Sigmoid colon (tissue), 7 donors: ENCODE measurements around the gene IER5. TPM values are rescaled to one million over a fixed set of nuclear protein-coding genes. Genes with fewer than 3 reads are reported as not detected.

Source experiments
- DNase-seq: peaks from one replicate; pipeline ENCODE4 v3.0.0-alpha.2; 2019
- H3K27ac ChIP-seq, 4 donors: fragments of 200-600 bp; sonication (generic); one replicate each; pipeline ENCODE4 v1.5.1; 2016 to 2019; ENCODE audit warnings: mild to moderate bottlenecking in 1 of 4
- H3K27me3 ChIP-seq, 3 donors: fragments of 200-600 bp; sonication (generic); one replicate each; pipeline ENCODE4 v1.5.1; 2019; ENCODE audit warnings: mild to moderate bottlenecking in 1 of 3
- H3K36me3 ChIP-seq, 4 donors: fragments of 200-600 bp; sonication (generic); one replicate each; pipeline ENCODE4 v1.5.1; 2016 to 2019
- H3K4me1 ChIP-seq, 4 donors: fragments of 200-600 bp; sonication (generic); one replicate each; pipeline ENCODE4 v1.5.1; 2017 to 2019
- H3K4me3 ChIP-seq, 4 donors: fragments of 200-600 bp; sonication (generic); one replicate each; pipeline ENCODE4 v1.5.1; 2017 to 2019; ENCODE audit warnings: mild to moderate bottlenecking in 2 of 4, moderate library complexity in 1 of 4
- H3K9me3 ChIP-seq, 4 donors: fragments of 200-600 bp in 3 of 4; sonication (generic) in 3 of 4; one replicate each; pipeline versions ENCODE4 v1.5.1 to v1.6.1; 2013 to 2019
- EP300 ChIP-seq, 4 donors: sonication (generic); formaldehyde crosslinking; IDR thresholded peaks; one replicate each; pipeline ENCODE4 v1.6.1; 2017; ENCODE audit warnings: antibody characterized with exemption in 4 of 4
- POLR2A ChIP-seq, 2 donors: fragments of 450-650 bp; IDR thresholded peaks; one replicate each; pipeline ENCODE4 v1.6.1; 2016; ENCODE audit warnings: antibody characterized with exemption in 2 of 2, mild to moderate bottlenecking in 2 of 2, moderate library complexity in 2 of 2
- POLR2AphosphoS5 ChIP-seq, 4 donors: sonication (generic); formaldehyde crosslinking; IDR thresholded peaks; one replicate each; pipeline ENCODE4 v1.6.1; 2017; ENCODE audit warnings: antibody characterized with exemption in 4 of 4
- WGBS, 2 donors: extraction: QIAGEN DNeasy Blood & Tissue Kit; methylation state at CpG; one replicate each; pipeline ENCODE4 v1.1.7; 2013; 5-methylcytosine and 5-hydroxymethylcytosine counted together
- intact Hi-C: fragments of 100-400 bp; cut with DNase I; formaldehyde crosslinking; loops from one replicate; pipeline ENCODE4 v1.15.1; 2023
- polyA plus RNA-seq, 3 donors: library from polyadenylated mRNA; stranded (reverse); fragments of 200-250 nt; gene quantifications; one replicate each; pipeline ENCODE4 v1.2.3, GENCODE V29; 2013
- total RNA-seq, 4 donors: library from RNA; depleted of rRNA; stranded (reverse); fragments of >200 nt; gene quantifications; one replicate each; pipeline ENCODE4 v1.1.0, GENCODE V29; 2016
- TF ChIP-seq, protein P1 (sequence below), 4 experiments: fragments of 450-650 bp in 3 of 4; fragments of 200-600 bp in 1 of 4; IDR thresholded peaks; one replicate each; pipeline ENCODE4 v1.5.1; 2016 to 2019; ENCODE audit warnings: antibody characterized with exemption in 4 of 4, mild to moderate bottlenecking in 3 of 4, moderate library complexity in 2 of 4
- donor health status: healthy with polysubstance abuse.
- donor health status: Bipolar disorder and iron deficiency.
- donor health status: healthy.

IER5 gene
- total and polyA plus RNA-seq, 7 donors = 7.7 to 11.7 (median 9.6) TPM

DNA sequence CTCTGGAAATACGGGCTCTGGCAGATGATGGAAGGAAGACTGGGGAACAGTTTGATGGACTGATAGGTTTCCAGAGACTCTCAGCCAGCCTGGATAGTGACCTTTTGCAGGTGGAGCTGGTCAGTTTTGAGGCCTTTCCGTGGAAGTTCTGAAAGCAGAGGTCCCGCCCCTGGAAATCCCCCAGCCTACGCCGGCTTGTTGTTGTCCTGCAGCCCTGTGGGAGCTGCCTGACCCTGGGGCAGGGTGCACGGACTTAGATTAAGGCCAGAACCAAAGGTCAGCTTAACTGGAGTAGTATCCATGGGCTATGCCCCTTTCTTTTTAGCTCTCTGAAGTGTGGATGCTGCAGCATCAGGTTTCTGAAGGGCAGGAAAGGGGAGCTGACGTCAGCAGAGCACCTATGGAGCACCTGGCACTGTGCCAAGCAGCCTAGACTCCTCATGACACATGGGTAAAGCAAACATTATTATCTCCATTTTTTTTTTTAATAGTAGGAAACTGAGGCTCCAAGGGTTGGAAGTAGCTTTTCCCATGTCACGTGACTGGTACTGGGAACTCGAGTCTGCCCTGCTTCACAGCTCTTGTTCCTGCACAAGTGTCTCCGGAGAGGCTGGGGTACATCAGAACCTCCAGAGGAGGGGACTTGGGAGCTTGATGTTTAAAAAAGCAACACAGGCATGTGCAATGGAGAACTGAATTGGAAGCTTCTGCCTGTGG, 38.5 kb downstream of the IER5 start:
- intact Hi-C loops = no loop called here
- TF ChIP-seq POLR2AphosphoS5 (IDR thresholded peaks at IDR 0.05) = no peak
- TF ChIP-seq, protein P1, sequence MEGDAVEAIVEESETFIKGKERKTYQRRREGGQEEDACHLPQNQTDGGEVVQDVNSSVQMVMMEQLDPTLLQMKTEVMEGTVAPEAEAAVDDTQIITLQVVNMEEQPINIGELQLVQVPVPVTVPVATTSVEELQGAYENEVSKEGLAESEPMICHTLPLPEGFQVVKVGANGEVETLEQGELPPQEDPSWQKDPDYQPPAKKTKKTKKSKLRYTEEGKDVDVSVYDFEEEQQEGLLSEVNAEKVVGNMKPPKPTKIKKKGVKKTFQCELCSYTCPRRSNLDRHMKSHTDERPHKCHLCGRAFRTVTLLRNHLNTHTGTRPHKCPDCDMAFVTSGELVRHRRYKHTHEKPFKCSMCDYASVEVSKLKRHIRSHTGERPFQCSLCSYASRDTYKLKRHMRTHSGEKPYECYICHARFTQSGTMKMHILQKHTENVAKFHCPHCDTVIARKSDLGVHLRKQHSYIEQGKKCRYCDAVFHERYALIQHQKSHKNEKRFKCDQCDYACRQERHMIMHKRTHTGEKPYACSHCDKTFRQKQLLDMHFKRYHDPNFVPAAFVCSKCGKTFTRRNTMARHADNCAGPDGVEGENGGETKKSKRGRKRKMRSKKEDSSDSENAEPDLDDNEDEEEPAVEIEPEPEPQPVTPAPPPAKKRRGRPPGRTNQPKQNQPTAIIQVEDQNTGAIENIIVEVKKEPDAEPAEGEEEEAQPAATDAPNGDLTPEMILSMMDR (IDR thresholded peaks at IDR 0.05) = no peak
- no peak for TF ChIP-seq POLR2A (IDR thresholded peaks at IDR 0.05)
- no peak for TF ChIP-seq EP300 (IDR thresholded peaks at IDR 0.05)
- Histone ChIP-seq H3K36me3 (no peaks in the 10 kb centered on the region), H3K9me3 (no peaks in the 10 kb centered on the region), H3K27me3 (no peaks in the 10 kb centered on the region), H3K27ac (no peak overlapping the region), H3K4me3 (no peak overlapping the region), H3K4me1 (peaks cover 0 to 12% (median 0%) of the 10 kb centered on the region in 4 donors)
- DNase-seq = no peak
- 44 to 65% methylated on average over 10 of the region's 10 CpGs for WGBS, 2 donors

DNA sequence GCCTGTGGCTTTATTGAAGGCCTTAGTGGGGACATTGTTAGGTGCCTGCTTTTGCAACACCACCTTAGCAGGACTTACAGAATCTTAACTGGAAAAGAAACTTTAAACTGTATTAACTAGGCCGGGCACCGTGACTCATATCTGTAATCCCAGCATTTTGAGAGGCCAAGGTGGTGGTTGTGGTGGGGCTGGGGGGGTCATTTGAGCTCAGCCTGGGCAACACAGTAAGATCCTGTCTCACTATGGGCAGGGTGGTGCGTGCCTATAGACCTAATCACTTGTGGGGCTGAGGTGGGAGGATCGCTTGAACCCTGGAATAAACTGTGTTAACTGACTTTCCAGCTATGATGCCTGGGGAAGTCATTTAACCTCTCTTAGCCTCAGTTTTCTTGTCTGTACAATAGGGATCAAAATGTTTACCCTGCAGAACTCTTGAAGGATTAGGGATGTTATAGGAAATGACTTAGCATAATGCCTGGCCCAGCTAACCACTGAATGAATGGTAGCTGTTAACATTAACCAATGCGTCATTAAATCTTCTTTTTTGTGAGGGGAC, 39.5 kb downstream of the IER5 start:
- Histone ChIP-seq H3K4me1 (peaks cover 0 to 12% (median 0%) of the 10 kb centered on the region in 4 donors), H3K9me3 (no peaks in the 10 kb centered on the region), H3K4me3 (no peak overlapping the region), H3K27me3 (no peaks in the 10 kb centered on the region), H3K27ac (peak overlapping the region in 2 of 4 donors; percentile 14 to 45), H3K36me3 (no peaks in the 10 kb centered on the region)
- intact Hi-C loops = no loop called here
- no peak for DNase-seq
- 76 to 85% methylated on average over 5 of the region's 5 CpGs for WGBS, 2 donors
- TF ChIP-seq POLR2A (IDR thresholded peaks at IDR 0.05) = no peak
- TF ChIP-seq POLR2AphosphoS5 (IDR thresholded peaks at IDR 0.05) = no peak
- TF ChIP-seq, protein P1 (IDR thresholded peaks at IDR 0.05) = no peak
- TF ChIP-seq EP300 (IDR thresholded peaks at IDR 0.05) = no peak

DNA sequence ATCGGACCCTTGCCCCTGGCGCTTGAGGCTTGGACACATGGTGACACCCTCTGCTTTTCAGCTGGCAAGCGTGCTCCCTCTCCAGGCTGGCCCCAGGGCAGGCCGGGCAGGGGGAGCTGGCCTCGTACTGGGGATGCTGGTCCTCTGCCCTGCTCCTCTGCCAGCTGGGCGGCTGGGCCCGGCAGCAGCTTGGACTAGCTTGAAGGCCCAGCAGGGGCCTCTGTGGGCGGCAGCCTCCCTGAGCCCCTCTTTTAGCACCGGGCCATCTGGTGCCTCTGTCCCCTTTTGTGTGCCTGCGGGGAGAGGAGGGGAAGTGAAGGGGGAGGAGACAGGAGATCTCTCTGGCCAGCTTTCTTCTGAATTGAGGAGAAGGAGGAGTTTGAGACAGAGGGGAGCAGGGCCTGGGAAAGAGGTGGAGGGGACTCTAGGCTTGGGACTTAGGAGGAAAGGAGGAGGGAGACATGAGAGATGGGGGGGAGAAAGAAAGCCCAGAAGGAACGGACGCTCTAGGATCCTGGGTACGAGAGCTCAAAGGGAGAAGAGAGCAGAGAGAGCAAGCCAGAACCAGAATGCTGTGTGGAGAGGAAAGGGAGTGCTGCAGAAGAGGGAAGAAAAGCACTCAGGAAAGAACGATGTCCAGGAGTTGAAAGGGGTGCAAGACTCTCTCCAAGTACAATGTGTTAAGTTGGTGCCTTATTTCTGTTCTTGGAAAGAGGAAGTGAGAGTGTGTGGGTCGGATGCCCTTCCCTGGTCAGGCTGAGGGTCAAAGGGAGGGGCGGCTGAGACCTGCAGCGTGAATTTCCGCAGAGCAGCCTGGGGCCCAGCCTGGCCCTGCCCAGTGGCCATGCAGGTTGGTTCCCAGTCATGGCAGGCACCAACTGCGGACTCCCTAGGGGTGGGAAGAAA, 40.3 kb downstream of the IER5 start:
- intact Hi-C loops = no loop called here
- Histone ChIP-seq H3K27me3 (no peaks in the 10 kb centered on the region), H3K4me3 (no peak overlapping the region), H3K9me3 (no peaks in the 10 kb centered on the region), H3K27ac (peak overlapping the region in 3 of 4 donors; percentile 14 to 45 (median 42)), H3K36me3 (no peaks in the 10 kb centered on the region), H3K4me1 (peaks cover 0 to 12% (median 0%) of the 10 kb centered on the region in 4 donors)
- TF ChIP-seq POLR2A (IDR thresholded peaks at IDR 0.05) (no peak), POLR2AphosphoS5 (IDR thresholded peaks at IDR 0.05) (no peak), EP300 (IDR thresholded peaks at IDR 0.05) (no peak)
- DNase-seq = no peak
- WGBS, 2 donors = 46 to 74% methylated on average over 19 of the region's 19 CpGs

DNA sequence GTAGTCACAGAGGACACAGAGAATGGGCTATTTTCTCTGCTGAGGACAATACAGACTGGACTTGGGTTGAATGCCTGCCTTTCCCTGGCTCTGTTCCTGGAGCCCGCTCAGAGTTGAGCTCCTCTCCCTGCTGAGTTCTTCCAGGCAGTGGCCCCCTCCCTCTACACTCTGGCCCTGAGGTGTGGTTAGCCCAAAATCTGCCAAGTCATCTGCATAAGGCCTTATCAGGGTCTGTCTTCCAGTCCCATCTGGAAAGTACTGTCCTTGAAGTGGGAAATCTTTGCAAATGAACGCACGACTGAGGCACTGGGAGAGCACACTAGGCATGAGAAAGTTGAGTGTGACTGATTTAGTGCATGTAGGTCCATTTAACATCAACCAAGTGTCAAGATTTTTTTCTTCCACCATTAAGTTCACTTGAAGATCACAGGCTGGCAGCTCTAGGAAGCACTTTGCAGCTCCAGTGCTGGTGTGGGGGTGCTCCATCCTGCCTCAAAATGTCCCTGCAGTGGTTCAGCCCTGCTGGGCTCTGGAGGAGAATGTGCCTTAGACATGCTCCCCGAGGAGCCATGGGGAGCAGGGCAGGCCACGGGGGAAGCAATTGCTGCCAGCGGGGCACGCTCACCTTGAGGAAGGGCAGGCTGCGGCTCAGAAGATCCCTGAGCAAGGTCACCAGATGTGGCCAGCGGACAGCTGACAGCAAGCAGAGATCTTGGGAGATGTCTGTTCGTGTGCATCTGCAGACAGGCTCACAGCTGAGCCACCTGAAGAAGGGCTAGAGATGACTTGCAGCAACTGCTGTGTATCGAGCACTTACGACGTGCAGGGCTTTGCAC, 41.5 kb downstream of the IER5 start:
- Histone ChIP-seq H3K4me3 (no peak overlapping the region), H3K27ac (no peak overlapping the region), H3K27me3 (no peaks in the 10 kb centered on the region), H3K9me3 (no peaks in the 10 kb centered on the region), H3K36me3 (no peaks in the 10 kb centered on the region), H3K4me1 (peaks cover 0 to 16% (median 4%) of the 10 kb centered on the region in 4 donors)
- no peak for DNase-seq
- intact Hi-C loops = no loop called here
- TF ChIP-seq POLR2A (IDR thresholded peaks at IDR 0.05) = no peak
- WGBS, 2 donors = 77 to 91% methylated on average over 13 of the region's 13 CpGs

DNA sequence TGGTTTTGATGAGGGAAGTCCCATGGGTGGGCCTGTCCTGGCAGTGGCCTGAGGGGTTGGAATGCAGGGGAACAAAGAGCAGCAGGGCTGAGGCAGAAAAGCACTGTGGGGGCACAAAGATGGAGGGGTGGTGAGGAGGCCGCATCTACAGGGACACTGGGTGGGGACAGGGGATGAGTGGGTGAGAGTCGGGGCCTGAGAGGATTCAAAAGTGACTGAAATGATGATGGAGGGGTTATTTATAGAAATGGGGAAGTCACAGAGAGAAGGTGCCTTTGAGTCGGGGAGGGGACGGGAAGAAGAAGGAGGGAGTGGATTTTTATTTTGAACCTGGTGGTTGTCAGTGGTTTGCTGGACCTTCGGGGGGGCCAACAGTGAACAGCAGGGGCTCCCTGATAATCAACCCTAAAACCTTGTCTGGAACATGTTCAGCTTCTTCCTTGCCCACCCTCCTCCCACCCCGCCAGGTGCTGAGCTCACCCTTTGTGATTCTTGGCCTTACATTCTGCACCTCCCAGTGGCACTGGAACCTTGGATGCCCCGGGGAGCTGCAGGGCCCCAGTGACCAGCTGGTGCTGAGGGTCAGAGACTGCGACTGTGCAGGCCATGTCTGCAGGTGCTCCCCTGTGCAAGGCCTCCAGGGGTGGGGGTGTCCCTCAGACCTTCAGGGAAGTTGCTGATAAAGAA, 42.9 kb downstream of the IER5 start:
- DNase-seq = no peak
- peaks cover 0 to 29% (median 16%) of the 10 kb centered on the region in 4 donors for H3K4me1 ChIP-seq
- no peak overlapping the region for H3K4me3 ChIP-seq
- no peaks in the 10 kb centered on the region for H3K9me3 ChIP-seq
- TF ChIP-seq EP300 (IDR thresholded peaks at IDR 0.05) (no peak), POLR2AphosphoS5 (IDR thresholded peaks at IDR 0.05) (no peak), POLR2A (IDR thresholded peaks at IDR 0.05) (no peak)
- TF ChIP-seq, protein P1 (IDR thresholded peaks at IDR 0.05) = no peak
- WGBS, 2 donors = 59 to 78% methylated on average over 8 of the region's 8 CpGs
- no peaks in the 10 kb centered on the region for H3K27me3 ChIP-seq
- no peak overlapping the region for H3K27ac ChIP-seq
- intact Hi-C loops = no loop called here
- H3K36me3 ChIP-seq = no peaks in the 10 kb centered on the region
